GM21529 (cell line): ENCODE results near the gene TMEM108.

Experiments used
- ATAC-seq: cut with Tn5 transposase; IDR thresholded peaks from one replicate; pipeline ENCODE4 v1.9.1; 2021; ENCODE audit not compliant: unreplicated experiment

Gene TMEM108

DNA sequence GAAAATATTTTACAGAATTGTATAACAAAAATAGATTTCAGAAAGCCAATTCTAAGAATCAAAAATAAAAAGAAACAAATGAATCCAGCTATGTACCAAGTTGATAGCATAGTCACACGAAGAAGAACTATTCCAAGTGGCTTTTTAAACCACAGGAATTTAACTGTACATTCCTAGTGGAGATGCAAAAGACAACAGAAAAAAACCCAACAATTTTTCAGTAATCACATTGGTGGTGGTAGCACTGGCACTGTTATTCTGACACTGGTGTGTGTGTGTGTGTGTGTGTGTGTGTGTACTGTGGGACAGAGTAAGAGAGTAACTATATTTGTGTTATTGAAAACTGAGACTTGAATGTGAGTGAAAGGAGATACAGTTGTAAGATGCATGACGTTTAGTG is 370.8 kb downstream of the TMEM108 start:
- no peak for ATAC-seq

- no peak for ATAC-seq
These were observed 372.2 kb downstream of the TMEM108 start for GRCh38 chr3:133410191-133410892.

GRCh38 chr3:133412183-133413132 is 374.3 kb downstream of the TMEM108 start:
- no peak for ATAC-seq

- no peak for ATAC-seq
These were observed 375.2 kb downstream of the TMEM108 start for GRCh38 chr3:133413161-133414020.

DNA sequence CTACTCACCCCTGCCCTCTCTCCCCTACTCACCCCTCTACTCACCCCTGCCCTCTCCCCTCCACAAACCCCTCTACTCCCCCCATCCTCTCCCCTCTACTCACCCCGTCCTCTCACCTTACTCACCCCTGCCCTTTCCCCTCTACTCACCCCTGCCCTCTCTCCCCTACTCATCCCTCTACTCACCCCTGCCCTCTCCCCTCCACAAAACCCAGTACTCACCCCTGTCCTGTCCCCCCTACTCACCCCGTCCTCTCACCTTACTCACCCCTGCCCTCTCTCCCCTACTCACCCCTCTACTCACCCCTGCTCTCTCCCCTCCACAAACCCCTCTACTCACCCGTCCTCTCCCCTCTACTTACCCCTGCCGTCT is 375.8 kb downstream of the TMEM108 start:
- no peak for ATAC-seq

- no peak for ATAC-seq
These were observed 380.2 kb downstream of the TMEM108 start for GRCh38 chr3:133418361-133418760.

DNA sequence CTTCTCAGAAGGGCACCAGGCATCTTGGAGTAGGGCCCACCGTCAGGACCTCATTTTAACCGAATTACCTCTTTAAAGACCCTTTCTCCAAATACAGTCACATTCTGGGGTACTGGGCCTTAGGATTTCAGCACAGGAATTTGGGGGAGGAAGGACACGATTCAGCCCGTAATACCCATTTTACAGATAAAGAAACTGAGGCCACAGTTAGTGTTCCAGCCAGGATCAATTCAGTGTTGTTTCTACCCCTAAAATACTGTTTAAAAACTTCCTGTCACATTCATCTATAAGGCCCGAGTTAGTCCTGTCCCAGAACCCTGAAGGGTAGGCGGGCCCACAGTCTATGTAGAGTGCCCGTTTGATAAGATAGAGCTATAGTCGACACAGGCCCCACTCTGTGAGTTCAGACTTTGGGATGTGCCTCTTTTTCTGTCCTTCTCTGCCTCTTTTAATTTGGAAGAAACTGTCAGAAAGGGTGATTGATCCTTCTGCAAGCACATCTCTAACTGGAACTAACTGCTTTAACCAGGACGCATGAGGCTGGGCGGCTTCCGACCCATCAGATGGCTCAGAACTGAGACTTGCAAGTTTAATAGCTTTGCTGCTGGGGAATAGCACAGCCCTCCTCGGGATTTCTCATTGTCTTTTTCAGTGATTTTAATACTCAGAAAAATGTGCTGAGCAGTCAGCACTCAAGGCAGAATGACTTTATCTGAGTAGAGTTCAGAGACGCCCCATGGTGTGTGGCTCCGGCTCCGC is 381.1 kb downstream of the TMEM108 start:
- no peak for ATAC-seq

- no peak for ATAC-seq
These were observed 387.0 kb downstream of the TMEM108 start for GRCh38 chr3:133424937-133425869.

DNA sequence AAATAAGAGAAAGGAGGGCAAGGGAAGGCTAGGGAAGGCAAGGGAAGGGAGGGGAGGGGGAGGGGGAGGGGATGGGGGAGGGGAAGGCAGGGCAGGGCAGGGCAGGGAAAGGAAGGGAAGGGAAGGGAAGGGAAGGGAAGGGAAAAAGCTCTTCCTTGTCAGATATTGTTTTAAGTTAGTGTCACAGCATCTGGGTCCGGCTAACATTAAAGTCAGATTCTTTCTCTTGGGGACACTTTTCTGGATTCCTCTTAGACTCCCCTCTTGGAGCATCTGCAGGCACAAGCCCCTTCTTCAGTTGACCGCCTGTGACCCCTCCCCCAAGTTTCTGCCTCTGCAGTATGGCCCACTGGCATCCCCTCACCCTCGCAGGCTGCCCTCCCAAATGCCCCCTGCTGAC is 387.7 kb downstream of the TMEM108 start:
- no peak for ATAC-seq

GRCh38 chr3:133426721-133427120 is 388.5 kb downstream of the TMEM108 start:
- no peak for ATAC-seq

DNA sequence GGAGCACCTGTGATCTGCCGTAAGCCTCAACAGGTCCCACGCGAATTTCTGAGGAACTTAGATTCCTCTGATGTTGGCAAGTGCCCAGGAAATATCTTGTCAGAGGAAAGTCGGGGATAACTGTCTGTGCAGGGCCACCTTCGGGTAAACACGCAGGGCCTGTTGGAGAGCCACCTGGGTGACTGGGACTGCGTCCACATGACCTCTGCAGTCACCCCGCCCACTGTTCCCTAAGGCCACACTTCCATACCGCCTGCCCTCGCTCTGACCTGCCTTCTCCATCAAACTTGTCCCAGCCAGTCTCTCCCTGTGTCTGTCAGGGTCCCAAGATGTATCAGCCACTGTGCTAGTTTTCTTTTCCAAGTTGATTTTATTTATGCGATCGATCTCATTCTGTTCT is 390.4 kb downstream of the TMEM108 start:
- no peak for ATAC-seq

- no peak for ATAC-seq
These were observed 390.9 kb downstream of the TMEM108 start for GRCh38 chr3:133429063-133429462.

DNA sequence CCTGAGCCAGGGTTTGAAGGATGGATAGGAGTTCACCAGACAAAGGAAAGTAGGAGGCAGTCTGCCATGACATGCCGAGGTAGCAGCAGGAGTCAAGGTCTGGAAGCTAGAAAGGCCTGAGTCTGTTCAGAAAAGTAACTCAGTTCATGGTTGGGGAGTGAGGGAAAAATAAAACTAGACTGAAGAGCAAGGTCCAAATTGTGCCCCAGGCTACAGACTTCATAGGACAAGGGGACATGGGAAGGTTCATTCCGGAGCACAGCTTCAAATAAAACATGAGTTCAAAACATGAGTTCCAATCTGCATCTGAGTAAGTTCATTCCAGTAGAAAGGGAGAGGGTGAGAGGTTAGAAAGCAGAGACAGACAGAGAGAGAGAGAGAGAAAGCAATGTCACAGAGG is 401.4 kb downstream of the TMEM108 start:
- no peak for ATAC-seq

DNA sequence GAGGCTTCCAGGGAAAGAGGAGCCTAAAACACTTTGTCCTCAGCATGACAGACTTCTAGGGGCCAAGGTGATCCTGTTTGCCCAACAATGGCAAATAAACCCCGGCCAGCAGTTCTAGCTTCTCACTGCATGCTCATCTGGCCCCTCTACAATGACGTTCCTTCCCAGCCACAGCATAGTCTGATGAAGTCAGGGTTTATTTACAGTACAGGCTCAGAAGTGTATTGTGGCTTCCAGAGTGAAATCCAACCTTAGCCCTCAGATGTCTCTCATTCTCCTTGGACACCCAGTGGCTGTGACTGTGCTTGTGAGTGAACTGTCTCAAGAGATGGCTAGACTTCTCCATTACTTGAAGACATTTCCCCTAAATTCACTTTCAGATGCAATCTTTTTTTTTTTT is 402.5 kb downstream of the TMEM108 start:
- no peak for ATAC-seq

DNA sequence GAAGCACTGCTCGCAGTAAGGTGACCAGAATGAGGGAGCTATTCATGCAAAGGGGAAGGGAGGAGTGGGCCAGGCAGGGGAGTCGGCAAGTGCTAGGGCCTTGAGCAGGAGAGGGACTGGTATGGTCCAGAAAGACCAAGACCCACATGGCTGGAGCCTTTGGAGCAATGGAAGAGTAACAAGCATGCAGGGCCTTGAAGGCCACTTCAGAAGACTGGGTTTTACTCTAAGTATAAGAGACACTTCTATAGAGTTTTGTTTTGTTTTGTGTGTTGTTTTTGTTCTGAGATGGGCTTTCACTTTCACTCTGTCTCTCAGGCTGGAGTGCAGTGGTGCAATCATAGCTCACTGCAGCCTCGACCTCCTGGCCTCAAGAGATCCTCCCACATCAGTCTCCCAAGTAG is 403.7 kb downstream of the TMEM108 start:
- peak; percentile 69 for ATAC-seq

- ATAC-seq, result no peak
These were observed 404.3 kb downstream of the TMEM108 start for GRCh38 chr3:133442518-133442917.

GRCh38 chr3:133443649-133444422 is 405.6 kb downstream of the TMEM108 start:
- no peak for ATAC-seq

GRCh38 chr3:133444423-133444774 is 406.2 kb downstream of the TMEM108 start:
- ATAC-seq, result no peak

DNA sequence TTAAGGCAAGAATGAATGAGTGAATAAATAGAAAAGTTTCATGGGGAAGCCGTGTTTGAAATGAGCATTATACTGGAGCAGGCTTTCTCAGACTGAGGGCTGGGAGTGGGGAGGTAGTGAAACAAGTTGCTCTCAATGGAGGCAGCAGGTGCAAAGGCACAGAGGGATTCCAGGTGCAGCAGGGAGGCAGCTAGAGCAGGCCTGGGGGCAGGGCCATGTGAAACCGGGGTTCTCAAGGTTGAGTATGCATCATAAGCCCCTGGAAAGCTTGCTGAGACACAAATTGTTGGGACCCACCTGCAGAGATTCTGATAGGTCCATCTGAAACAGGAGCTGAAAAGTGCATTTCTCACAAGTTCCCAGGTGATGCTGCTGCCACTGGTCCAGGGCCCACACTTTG is 406.9 kb downstream of the TMEM108 start:
- no peak for ATAC-seq
